Smooth muscle cell (in vitro differentiated cells): ENCODE measurements around the gene ANKRD11. TPM values are rescaled to one million over a fixed set of nuclear protein-coding genes. Genes with fewer than 3 reads are reported as not detected.

Source experiments
- DNase-seq: peaks from one replicate; lab custom pipeline; 2025; ENCODE audit not compliant: unreplicated experiment; lab: John Stamatoyannopoulos, UW
- H2AFZ ChIP-seq: fragments of 200-600 bp; sonication (generic); 2 replicates; pipeline ENCODE4 v1.6.0; 2016; ENCODE audit warnings: antibody characterized with exemption, low read depth, mild to moderate bottlenecking
- H3F3A ChIP-seq: fragments of 200-600 bp; sonication (generic); 2 replicates; pipeline ENCODE4 v1.6.0; 2017; ENCODE audit warnings: antibody characterized with exemption, low read depth
- H3K27ac ChIP-seq: fragments of 200-600 bp; sonication (generic); 2 replicates; pipeline ENCODE4 v1.5.1; 2016; ENCODE audit warnings: low read depth, mild to moderate bottlenecking
- H3K27me3 ChIP-seq: fragments of 200-600 bp; sonication (generic); 2 replicates; pipeline ENCODE4 v1.6.1; 2016; ENCODE audit warnings: low read depth, mild to moderate bottlenecking
- H3K36me3 ChIP-seq: fragments of 200-600 bp; sonication (generic); 2 replicates; pipeline ENCODE4 v1.5.1; 2016; ENCODE audit warnings: low read depth
- H3K4me1 ChIP-seq: fragments of 200-600 bp; sonication (generic); 2 replicates; pipeline ENCODE4 v1.5.1; 2016; ENCODE audit warnings: low read depth
- H3K4me2 ChIP-seq: fragments of 200-600 bp; sonication (generic); 2 replicates; pipeline ENCODE4 v1.6.0; 2016; ENCODE audit warnings: mild to moderate bottlenecking
- H3K4me3 ChIP-seq: fragments of 200-600 bp; sonication (generic); 2 replicates; pipeline ENCODE4 v1.5.1; 2016; ENCODE audit warnings: mild to moderate bottlenecking
- H3K79me2 ChIP-seq: fragments of 200-600 bp; sonication (generic); 2 replicates; pipeline ENCODE4 v1.6.0; 2016; ENCODE audit warnings: low read depth, mild to moderate bottlenecking
- H3K9ac ChIP-seq: fragments of 200-600 bp; sonication (generic); 2 replicates; pipeline ENCODE4 v1.6.0; 2016; ENCODE audit warnings: low read depth
- H3K9me3 ChIP-seq: fragments of 200-600 bp; sonication (generic); replicated peaks from 2 replicates; pipeline ENCODE4 v1.5.1; 2016; ENCODE audit warnings: low read depth
- H4K20me1 ChIP-seq: fragments of 200-600 bp; sonication (generic); 2 replicates; pipeline ENCODE4 v1.6.0; 2016; ENCODE audit warnings: low read depth
- CTCF ChIP-seq: fragments of 200-600 bp; sonication (generic); IDR thresholded peaks from 2 replicates; pipeline ENCODE4 v1.5.1; 2017; ENCODE audit warnings: borderline replicate concordance, mild to moderate bottlenecking, antibody characterized with exemption; ENCODE audit not compliant: insufficient read depth, poor library complexity, severe bottlenecking
- WGBS: methylation state at CpG from one replicate; pipeline ENCODE4 v1.1.7; 2016; ENCODE audit warnings: low lambda C conversion rate; 5-methylcytosine and 5-hydroxymethylcytosine counted together
- polyA plus RNA-seq: library from polyadenylated mRNA; unstranded; fragments of >200 nt; fragmentation: Nextera tagmentation; extraction: Ambion mirVana; gene quantifications from 2 replicates; pipeline ENCODE4 v1.2.1, GENCODE V29; 2016
- total RNA-seq: library from RNA; depleted of rRNA; stranded (reverse); fragments of >200 nt; gene quantifications from 2 replicates; pipeline ENCODE4 v1.2.3, GENCODE V29; 2014

ANKRD11 gene
- total and polyA plus RNA-seq, 2 experiments from 2014 or later: 31.5 to 105 TPM

- Histone ChIP-seq H3K4me3 (no peak overlapping the region), H2AFZ (no peak overlapping the region), H3K4me2 (no peak overlapping the region), H3K27me3 (no peaks in the 10 kb centered on the region), H3K27ac (no peak overlapping the region), H4K20me1 (peaks cover 95% of the 10 kb centered on the region), H3K4me1 (peaks cover 19% of the 10 kb centered on the region), H3K9me3 (no peaks in the 10 kb centered on the region), H3K79me2 (peaks cover 62% of the 10 kb centered on the region), H3K36me3 (no peaks in the 10 kb centered on the region), H3F3A (no peaks in the 10 kb centered on the region), H3K9ac (no peak overlapping the region)
- DNase-seq: no peak
- WGBS: 93% methylated on average over 12 of the region's 28 CpGs
- TF ChIP-seq CTCF: no peak
Observed at GRCh38 chr16:89293276-89294143, 196.9 kb downstream of the ANKRD11 start.

GRCh38 chr16:89292443-89293078 lies 197.8 kb downstream of the ANKRD11 start:
- no peak overlapping the region for H2AFZ ChIP-seq
- H3K9ac ChIP-seq: no peak overlapping the region
- WGBS: 83% methylated on average over 22 of the region's 22 CpGs
- H3F3A ChIP-seq: no peaks in the 10 kb centered on the region
- no peak overlapping the region for H3K4me3 ChIP-seq
- no peak for TF ChIP-seq CTCF
- H3K27me3 ChIP-seq: no peaks in the 10 kb centered on the region
- H3K36me3 ChIP-seq: no peaks in the 10 kb centered on the region
- no peak overlapping the region for H3K4me2 ChIP-seq
- peaks cover 53% of the 10 kb centered on the region for H3K79me2 ChIP-seq
- peaks cover 19% of the 10 kb centered on the region for H3K4me1 ChIP-seq
- H3K9me3 ChIP-seq: no peaks in the 10 kb centered on the region
- H3K27ac ChIP-seq: no peak overlapping the region
- peaks cover 91% of the 10 kb centered on the region for H4K20me1 ChIP-seq
- DNase-seq: no peak

- H2AFZ ChIP-seq: no peak overlapping the region
- H3F3A ChIP-seq: no peaks in the 10 kb centered on the region
- DNase-seq: no peak
- H3K4me3 ChIP-seq: no peak overlapping the region
- peaks cover 15% of the 10 kb centered on the region for H3K4me1 ChIP-seq
- H3K27me3 ChIP-seq: no peaks in the 10 kb centered on the region
- peaks cover 86% of the 10 kb centered on the region for H4K20me1 ChIP-seq
- TF ChIP-seq CTCF: no peak
- H3K27ac ChIP-seq: no peak overlapping the region
- no peak overlapping the region for H3K9ac ChIP-seq
- no peaks in the 10 kb centered on the region for H3K9me3 ChIP-seq
- H3K36me3 ChIP-seq: no peaks in the 10 kb centered on the region
- WGBS: 85% methylated on average over 13 of the region's 13 CpGs
- no peak overlapping the region for H3K4me2 ChIP-seq
- H3K79me2 ChIP-seq: peaks cover 46% of the 10 kb centered on the region
Observed at GRCh38 chr16:89291776-89292175, 198.6 kb downstream of the ANKRD11 start.
